ENCODE measurements around the gene EEF1AKMT3.

EEF1AKMT3 gene

DNA sequence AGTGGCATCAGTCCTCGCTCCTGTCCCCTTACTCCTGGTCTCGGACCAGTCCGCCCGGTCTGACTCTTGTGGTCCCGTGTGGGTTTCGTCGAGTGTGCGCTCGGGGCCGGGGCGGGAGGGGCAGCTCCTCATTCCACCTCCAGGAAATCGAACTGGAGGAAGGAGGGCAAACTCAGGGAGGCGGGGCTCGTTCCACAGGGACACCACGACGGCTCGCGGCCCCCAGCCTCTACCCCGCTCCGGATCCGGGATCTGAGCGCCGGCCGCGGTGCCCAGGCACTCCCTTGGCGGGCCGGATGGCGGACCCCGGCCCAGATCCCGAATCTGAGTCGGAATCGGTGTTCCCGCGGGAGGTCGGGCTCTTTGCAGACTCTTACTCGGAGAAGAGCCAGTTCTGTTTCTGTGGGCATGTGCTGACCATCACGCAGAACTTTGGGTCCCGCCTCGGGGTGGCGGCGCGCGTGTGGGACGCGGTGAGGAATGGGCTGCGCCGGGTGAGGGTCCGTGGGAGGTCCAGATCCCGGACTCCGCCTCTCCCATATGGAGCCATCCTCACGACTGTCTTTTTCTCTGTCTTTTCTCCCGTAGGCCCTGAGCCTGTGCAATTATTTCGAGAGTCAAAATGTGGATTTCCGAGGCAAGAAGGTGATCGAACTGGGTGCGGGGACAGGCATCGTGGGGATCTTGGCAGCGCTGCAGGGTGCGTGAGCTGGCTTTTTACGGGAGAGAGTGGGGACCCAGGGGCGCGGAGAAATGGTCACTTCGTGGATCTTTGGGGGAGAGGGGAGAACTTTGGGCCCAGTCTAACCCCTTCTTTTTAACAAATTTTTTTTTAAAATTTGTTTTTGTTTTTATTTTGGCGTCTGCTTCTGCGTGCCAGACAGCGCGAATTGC, at the start of gene EEF1AKMT3:
TSS of gene EEF1AKMT3 (plus strand) at position 186 of the 894 bp plus-strand sequence. CDS start at position 297, 111 bp downstream.
- no peak for DNase-seq

GRCh38 chr12:57722716-57723629, 49.4 kb upstream of the EEF1AKMT3 start:
- DNase-seq = no peak

DNA sequence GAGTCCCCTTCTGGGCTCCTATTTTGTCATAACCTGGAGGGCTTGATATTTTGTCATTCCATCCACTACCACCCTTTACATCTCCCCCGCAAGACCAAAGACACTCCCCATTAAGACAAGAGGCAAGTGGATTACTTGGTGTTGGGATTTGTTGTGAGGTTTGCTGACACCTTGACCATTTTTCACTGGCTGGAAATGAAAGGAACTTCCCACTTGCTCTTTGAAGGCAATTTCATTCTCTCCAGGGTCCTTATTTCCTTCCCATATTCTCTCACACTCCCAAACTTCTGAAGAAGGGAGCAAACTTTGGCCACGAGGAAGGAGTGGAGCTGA, 48.8 kb upstream of the EEF1AKMT3 start:
- DNase-seq = no peak

GRCh38 chr12:57724003-57724935, 48.1 kb upstream of the EEF1AKMT3 start:
- no peak for DNase-seq

- no peak for DNase-seq
Observed at GRCh38 chr12:57724936-57725740, 47.3 kb upstream of the EEF1AKMT3 start.

- DNase-seq = no peak
Observed at GRCh38 chr12:57725851-57726150, 46.6 kb upstream of the EEF1AKMT3 start.

DNA sequence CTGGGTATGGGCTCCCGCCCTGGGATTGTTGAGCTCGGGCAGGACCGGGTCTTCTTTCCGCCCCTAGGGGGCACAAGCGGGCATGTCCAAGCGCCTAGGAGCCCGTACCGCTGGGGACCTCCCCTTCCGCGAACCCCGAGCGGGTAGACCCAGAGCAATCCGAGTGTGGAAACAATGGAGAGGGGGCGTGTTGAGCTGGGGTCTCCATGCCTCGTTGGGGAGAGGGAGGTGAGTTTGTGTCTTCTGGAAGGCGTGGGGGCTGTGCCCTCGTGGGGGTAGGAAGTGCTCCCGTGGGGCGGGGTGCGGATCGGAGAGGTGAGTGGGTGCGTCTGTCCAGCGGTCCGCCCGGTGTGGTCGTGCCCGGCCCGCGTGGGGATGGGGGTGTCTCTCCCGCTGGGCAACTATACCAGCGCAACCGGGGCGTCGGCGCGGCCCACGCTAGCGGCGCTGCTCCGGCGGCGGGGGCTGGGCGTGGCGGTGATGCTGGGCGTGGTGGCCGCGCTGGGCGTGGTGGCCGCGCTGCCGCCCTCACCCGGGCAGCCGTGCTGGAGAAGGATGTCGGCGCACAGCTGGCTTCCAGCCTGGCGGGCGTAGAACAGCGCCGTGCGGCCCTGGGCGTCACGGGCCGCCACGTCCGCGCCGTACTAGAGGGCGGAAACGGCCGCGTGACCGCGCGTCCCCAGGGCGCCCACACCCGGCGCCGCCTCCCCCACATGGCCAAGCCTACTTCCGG, 46.1 kb upstream of the EEF1AKMT3 start:
- no peak for DNase-seq

DNA sequence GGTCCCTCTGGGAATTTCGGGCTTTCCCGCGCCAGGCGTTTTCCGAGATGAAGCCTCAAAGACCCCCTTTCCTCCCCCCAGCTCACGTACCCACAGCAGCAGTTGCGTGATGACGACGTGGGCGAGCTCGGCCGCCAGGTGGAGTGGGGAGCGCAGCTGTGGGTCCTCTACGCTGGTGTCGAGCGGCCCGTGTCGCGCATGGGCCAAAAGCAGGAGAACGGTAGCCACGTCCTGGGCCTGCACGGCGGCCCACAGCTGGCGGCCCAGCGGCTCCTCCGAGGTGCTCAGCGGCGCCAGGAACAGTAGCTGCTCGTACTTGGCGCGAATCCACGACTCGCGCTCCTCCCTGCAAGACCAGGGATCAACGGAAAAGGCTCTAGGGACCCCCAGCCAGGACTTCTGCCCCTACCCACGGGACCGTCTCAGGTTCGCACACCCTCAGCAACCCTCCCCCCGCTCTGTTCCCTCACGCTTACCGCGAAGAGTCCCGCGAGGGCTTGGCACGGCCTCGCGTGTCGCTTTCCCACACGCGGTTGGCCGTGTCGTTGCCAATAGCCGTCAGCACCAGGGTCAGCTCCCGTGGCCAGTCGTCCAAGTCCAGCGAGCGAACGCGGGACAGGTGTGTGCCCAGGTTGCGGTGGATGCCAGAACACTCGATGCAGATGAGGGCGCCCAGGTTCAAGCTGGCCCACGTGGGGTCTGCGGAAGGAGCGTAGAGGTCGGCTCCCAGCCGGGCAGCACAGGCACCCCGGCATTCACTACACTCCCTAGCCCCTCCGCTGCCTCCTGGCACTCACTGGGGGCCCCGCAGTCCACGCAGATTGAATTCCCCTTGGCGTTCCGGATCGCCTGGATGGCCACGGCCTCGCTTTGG, 45.3 kb upstream of the EEF1AKMT3 start:
- DNase-seq = no peak

DNA sequence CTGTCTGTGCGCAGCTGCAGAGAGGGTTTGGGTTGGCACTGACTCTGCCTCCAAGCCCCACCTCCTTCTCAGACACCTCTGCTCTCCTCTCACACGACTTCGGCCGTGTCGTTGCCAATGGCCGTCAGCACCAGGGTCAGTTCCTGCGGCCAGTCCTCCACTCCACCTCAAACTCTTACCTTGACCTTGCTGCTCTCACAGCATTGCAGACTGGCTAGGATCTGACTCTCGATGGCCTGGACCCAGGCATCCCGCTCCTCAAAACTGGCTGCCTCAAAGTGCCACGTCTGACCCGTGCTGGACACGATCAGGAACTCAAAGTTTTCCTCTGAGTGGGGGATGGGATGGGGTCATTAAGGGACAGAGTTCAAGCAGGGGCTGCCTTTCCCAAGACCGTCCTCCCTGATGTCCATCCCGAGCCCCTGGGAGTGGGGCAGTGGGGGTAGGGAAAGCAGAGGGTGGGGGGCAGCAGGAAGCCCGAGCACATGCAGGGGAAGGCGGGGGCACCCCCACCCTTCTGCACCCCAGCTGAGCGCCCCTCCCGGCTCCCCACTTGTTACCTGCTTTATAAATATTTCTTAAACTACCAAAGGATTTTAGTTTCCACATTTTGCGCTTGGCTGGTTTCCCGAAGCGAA, 44.5 kb upstream of the EEF1AKMT3 start:
- no peak for DNase-seq

DNA sequence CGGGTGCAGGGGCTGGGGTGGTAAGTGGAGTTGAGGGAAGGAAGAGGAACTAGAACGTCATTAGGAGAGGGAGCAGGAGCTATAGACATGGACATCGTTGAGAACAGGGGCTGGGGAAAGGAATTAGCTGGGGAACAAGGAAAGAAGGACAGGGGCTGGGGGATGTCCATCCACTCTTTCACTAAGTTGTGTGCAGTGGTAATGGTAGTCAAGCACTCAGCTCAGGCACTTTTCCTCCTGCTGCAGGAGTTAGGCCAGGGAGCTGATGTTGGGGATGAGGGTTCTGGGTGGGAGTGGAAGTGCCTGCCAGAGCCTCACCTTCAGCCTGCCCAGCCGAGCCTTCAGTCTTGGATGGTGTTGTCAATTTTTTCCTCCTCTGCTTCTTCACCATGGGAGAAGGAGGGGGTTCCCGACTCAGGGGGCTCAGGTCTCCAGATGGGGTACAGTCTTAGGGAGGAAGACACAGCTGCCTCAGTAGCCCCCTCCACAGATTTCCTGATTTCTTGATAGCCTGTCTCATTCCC, 43.0 kb upstream of the EEF1AKMT3 start:
- no peak for DNase-seq

GRCh38 chr12:57730336-57731067, 41.9 kb upstream of the EEF1AKMT3 start:
- no peak for DNase-seq

DNA sequence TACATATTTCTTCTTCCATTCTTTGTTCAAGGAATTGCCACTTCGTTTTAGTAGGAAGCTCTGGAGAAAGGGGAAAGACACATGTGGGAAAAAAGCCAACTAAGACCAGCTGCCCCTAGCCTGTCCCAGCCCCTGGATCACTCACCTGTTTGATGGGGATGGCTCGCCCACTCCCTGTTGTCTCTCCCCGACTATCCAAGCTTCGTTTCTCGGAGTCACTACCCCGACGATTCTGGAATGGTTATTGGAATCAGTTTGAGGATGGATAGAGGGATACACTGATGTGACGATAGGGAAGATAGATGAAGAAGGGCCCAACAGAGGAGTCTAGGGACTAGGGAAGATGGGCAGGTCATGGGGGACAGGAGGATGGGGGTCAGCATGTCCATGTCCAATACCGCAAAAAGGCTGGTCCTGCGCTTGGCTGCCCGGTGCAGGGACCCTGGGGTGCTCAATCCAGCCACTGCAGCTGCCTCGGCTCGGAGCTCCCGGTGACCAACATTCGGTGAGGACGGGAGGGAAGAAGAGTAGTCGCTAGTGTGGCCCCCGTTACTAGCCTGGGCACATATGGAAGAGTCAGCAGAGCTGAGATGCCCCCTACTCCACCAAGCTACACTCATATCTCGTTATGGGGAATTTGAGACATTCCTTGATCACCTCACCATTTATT, 40.9 kb upstream of the EEF1AKMT3 start:
- no peak for DNase-seq

DNA sequence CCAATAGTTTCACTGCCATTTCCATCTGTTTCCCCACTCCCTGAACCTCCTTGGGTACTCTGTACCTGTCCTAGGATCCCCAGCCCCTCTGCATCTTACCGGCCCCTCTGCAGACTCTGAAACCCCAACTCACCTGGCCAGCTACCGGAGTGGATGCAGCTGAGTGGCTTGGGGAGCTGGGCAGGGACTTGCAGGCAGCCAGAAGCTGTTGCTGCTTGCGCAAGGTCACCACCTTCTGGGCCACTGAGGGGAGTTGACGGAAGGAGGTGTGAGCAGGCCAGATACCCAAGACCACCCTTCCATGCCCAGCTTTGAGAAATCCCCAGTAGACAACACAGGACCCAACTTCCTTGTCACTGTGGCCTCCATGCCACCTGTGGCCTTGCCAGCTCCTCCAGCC, 40.1 kb upstream of the EEF1AKMT3 start:
- no peak for DNase-seq

GRCh38 chr12:57732726-57733593, 39.5 kb upstream of the EEF1AKMT3 start:
- DNase-seq = no peak

- no peak for DNase-seq
Observed at GRCh38 chr12:57733928-57734327, 38.5 kb upstream of the EEF1AKMT3 start.

GRCh38 chr12:57734591-57734990, 37.8 kb upstream of the EEF1AKMT3 start:
- DNase-seq = no peak

DNA sequence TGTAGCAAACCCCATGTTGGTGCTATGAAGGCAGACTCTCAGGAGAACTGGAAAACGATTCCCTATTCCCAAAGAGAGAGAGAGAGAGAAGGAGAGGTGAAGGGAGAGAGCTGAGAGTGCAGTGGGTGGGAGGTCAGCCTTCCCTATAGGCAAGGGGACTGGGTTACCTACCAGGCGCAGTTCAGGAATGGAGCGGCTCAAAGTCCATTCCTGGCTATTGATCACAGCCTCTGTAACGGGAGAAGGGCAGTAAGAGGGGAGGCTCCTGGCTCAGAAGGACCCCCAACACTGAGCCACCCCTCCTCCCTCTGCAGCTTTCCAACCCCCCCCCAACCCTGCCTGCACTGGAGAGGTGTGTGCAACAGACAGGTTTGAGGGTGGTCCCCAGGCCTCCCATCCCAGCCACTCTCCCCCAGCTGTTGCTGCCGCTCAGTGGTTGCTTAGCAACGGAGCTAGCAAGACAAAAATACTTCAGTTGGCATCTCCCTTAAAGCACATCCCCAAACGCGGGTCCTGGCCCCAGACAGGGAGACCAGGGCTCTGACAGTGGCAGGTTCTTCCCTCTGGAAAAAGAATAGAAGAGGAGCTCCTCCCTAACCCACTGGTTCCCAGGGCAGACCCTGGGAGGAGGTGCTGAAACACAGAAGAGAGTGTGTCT, 37.1 kb upstream of the EEF1AKMT3 start:
- no peak for DNase-seq

All from activated effector memory CD4-positive, alpha-beta T cell treated with Interleukin-2 at 50 U/mL for 16 hours (primary cell).